SK-N-SH (cell line): Measurements from ENCODE around the gene POU3F1. TPM values are rescaled to one million over a fixed set of nuclear protein-coding genes. Genes with fewer than 3 reads are reported as not detected.

Source experiments
- CTCF ChIA-PET: fragments of 300-600, 350-600 bp; formaldehyde crosslinking; extraction: SDS; loops from one replicate; lab custom pipeline; 2021; lab: Yijun Ruan, JAX
- POLR2A ChIA-PET: fragments of 350-600 bp; sonication (Branson Sonifier 250); formaldehyde crosslinking; extraction: SDS; loops from one replicate; lab custom pipeline; 2020; ENCODE audit warnings: antibody characterized with exemption, inconsistent platforms; lab: Yijun Ruan, JAX
- DNase-seq: peaks from one replicate; pipeline ENCODE4 v3.0.0; 2012
- H2AFZ ChIP-seq: fragments of 200-600 bp; sonication (generic); 2 replicates; pipeline ENCODE4 v1.8.1; 2016; ENCODE audit warnings: antibody characterized with exemption, mild to moderate bottlenecking, low read depth
- H3F3A ChIP-seq: fragments of 200-600 bp; sonication (generic); replicated peaks from 2 replicates; pipeline ENCODE3; 2016; ENCODE audit warnings: antibody characterized with exemption, mild to moderate bottlenecking; ENCODE audit not compliant: insufficient read depth
- H3K27ac ChIP-seq, 2 experiments: fragments of 200-500 bp in 1 of 2; fragments of 200-600 bp in 1 of 2; sonication (Bioruptor generic) in 1 of 2; sonication (generic), shearing (Covaris generic) in 1 of 2; 2 replicates each; pipeline versions ENCODE4 v1.5.1 to v1.6.1; 2014 to 2016; ENCODE audit warnings: low read depth in 2 of 2, inconsistent platforms in 1 of 2, low read length in 1 of 2, mild to moderate bottlenecking in 1 of 2, mixed read lengths in 1 of 2
- H3K27me3 ChIP-seq: fragments of 200-600 bp; sonication (generic), shearing (Covaris generic); 2 replicates; pipeline ENCODE4 v1.6.1; 2016; ENCODE audit warnings: mixed run types; ENCODE audit not compliant: insufficient read depth
- H3K36me3 ChIP-seq, 2 experiments: fragments of 200-500 bp in 1 of 2; fragments of 200-600 bp in 1 of 2; sonication (Bioruptor generic) in 1 of 2; sonication (generic) in 1 of 2; replicated peaks in 1 of 2; 2 replicates each; pipeline versions ENCODE3 to v1.5.1; 2014 to 2016; ENCODE audit warnings: low read length in 1 of 2, mild to moderate bottlenecking in 1 of 2; ENCODE audit not compliant: insufficient read depth in 2 of 2, control insufficient read depth in 1 of 2
- H3K4me1 ChIP-seq, 2 experiments: fragments of 200-500 bp in 1 of 2; fragments of 200-600 bp in 1 of 2; sonication (Bioruptor generic) in 1 of 2; sonication (generic), shearing (Covaris generic) in 1 of 2; 2 replicates each; pipeline versions ENCODE4 v1.5.1 to v1.6.1; 2014 to 2016; ENCODE audit warnings: low read depth in 1 of 2, low read length in 1 of 2, mixed run types in 1 of 2; ENCODE audit not compliant: insufficient read depth in 2 of 2, control insufficient read depth in 1 of 2
- H3K4me2 ChIP-seq: fragments of 200-600 bp; sonication (generic), shearing (Covaris generic); 2 replicates; pipeline ENCODE4 v1.6.1; 2017; ENCODE audit warnings: mixed run types
- H3K4me3 ChIP-seq, 2 experiments: fragments of 200-500 bp in 1 of 2; fragments of 200-600 bp in 1 of 2; sonication (Bioruptor generic) in 1 of 2; sonication (generic), shearing (Covaris generic) in 1 of 2; 2 replicates each; pipeline versions ENCODE4 v1.5.1 to v1.8.1; 2014 to 2016; ENCODE audit warnings: low read depth in 2 of 2, inconsistent platforms in 1 of 2, low read length in 1 of 2, mild to moderate bottlenecking in 1 of 2, mixed read lengths in 1 of 2, moderate library complexity in 1 of 2
- H3K79me2 ChIP-seq: fragments of 200-600 bp; sonication (generic); 2 replicates; pipeline ENCODE4 v1.8.1; 2017; ENCODE audit warnings: mild to moderate bottlenecking; ENCODE audit not compliant: insufficient read depth
- H3K9ac ChIP-seq: fragments of 200-600 bp; sonication (generic); 2 replicates; pipeline ENCODE4 v1.6.1; 2017; ENCODE audit warnings: mixed run types
- H3K9me2 ChIP-seq: fragments of 200-600 bp; sonication (generic); 2 replicates; pipeline ENCODE4 v1.6.1; 2017; ENCODE audit warnings: mixed run types
- H3K9me3 ChIP-seq: fragments of 200-600 bp; sonication (generic); 2 replicates; pipeline ENCODE4 v1.6.1; 2017; ENCODE audit warnings: mixed run types, mild to moderate bottlenecking, moderate library complexity
- H4K20me1 ChIP-seq: fragments of 200-600 bp; sonication (generic); 2 replicates; pipeline ENCODE4 v1.6.1; 2017; ENCODE audit warnings: mild to moderate bottlenecking, mixed run types; ENCODE audit not compliant: insufficient read depth
- MAX ChIP-seq: IDR thresholded peaks from 2 replicates; pipeline ENCODE4 v1.4.0; 2012; ENCODE audit warnings: low read depth
- MXI1 ChIP-seq: IDR thresholded peaks from 2 replicates; pipeline ENCODE4 v1.6.1; 2012; ENCODE audit warnings: mild to moderate bottlenecking, low read depth, low read length, improper control_type of control experiment
- POLR2AphosphoS5 ChIP-seq: IDR thresholded peaks from 2 replicates; pipeline ENCODE4 v1.6.1; 2012; ENCODE audit warnings: low read depth, low read length
- TAF1 ChIP-seq: IDR thresholded peaks from 2 replicates; pipeline ENCODE4 v1.6.1; 2012; ENCODE audit warnings: low read depth, mild to moderate bottlenecking, low read length, moderate library complexity, borderline replicate concordance
- TCF12 ChIP-seq: IDR thresholded peaks from 2 replicates; pipeline ENCODE4 v1.4.0; 2012
- WGBS: methylation state at CpG from one replicate; pipeline ENCODE4 v1.1.6; 2017; ENCODE audit warnings: low lambda C conversion rate; 5-methylcytosine and 5-hydroxymethylcytosine counted together
- polyA plus RNA-seq, 3 experiments: library from polyadenylated mRNA; depleted of rRNA; stranded (reverse); fragments of >200 nt; gene quantifications; 2 replicates each; pipeline ENCODE4 v1.2.3, GENCODE V29; 2012
- TF ChIP-seq, protein P1 (sequence below): IDR thresholded peaks from 2 replicates; pipeline ENCODE4; 2012
- TF ChIP-seq, protein P2 (sequence below): fragments of 150-350 bp; IDR thresholded peaks from 2 replicates; pipeline ENCODE4 v1.6.1; 2017; ENCODE audit warnings: antibody characterized with exemption, low read length, low read depth, borderline replicate concordance

POU3F1 gene
- polyA plus RNA-seq, 1 of the 3 experiments (the other 2 are of a cell fraction): not detected

DNA sequence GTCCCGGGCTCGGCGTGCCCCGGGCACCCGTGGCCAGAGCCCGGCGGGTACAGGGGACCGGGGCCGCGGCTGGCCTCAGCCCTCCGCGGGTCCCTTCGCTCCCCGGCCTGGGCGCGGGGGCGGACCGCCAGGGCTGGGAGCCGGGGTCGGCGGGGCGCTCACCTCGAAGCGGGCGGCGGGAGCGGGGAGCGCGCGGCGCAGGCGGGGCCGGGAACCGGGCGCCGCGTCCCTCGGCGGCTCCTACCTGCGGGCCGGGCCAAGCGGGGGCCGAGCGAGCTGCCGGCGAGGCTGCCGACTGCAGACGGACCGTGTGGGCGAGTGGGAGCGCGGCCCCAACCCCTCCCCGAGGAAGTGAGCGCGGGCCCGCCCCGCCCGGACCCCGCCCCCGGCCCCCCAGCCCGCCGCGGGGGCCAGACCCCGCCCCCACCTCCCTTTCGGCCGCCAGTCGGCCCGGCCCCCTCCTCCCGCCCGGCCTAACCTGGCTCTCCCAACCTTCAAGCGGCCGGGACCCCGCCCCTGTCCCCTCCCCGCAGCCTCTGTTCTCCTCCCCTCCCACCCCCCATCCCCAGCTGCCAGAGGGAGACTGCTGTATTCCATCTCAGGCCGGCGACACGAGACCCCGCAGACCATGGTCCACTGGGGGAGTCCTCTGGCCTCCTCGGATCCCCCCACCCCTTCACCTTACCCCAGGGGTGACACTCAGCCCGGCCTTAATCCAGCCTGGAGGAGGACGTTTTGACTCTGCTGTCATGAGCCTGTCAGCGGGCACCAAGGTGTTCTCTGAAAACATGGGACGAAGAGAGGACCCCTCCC, 41.2 kb downstream of the POU3F1 start, which contains the start of gene FHL3:
FHL3 (minus strand) TSS at position 320 of the 813 bp plus-strand sequence. CDS start 6,102 bp downstream, outside the sequence.
- WGBS: 4% methylated on average over 14 of the region's 83 CpGs

DNA sequence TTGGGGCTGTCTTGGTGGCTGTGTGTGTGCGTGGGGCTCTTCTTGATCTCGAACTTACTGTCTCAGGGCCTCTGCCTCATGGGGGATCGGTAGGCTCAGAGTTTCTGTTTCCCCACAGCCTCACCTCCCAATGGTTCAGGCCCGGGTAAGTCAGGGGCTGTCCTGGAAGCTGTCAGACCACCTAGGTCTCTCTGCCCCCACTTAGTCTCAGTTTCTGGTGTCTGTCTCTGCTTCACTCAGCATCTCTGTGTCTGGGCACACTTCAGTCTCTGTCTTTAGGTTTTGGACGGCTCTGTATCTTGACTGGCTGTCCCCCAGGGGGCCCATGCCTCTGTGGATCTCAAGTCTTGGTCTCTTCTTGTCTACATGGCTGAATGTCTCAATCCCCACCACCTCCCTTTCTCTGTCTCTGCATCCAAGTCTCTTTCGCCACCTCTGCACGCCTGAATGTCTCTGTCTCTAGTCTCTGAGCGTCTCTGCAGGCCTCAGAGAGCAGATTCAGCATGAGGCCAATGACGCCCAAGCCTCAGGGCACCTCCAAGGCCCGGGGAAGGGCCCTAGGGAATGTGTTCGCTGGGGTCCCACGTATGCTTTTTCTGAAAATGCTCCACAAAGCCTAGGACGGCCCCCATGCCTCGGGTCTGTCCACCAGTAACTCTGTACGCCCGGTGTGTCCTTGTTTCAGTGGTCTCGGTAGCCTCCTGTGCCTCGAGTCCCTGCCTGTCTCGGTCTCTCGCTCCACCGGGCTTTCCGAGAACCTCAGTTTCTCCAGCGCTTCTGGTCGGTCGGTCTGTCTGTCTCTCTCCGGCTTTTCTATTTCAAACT, 42.1 kb downstream of the POU3F1 start:
- WGBS: 9% methylated on average over 24 of the region's 26 CpGs
- Histone ChIP-seq H3K4me1 (peaks cover 34 to 40% of the 10 kb centered on the region in 2 experiments), H3K27me3 (no peaks in the 10 kb centered on the region), H3F3A (peaks cover 24% of the 10 kb centered on the region), H4K20me1 (no peaks in the 10 kb centered on the region), H3K36me3 (no peaks in the 10 kb centered on the region), H3K9ac (peak overlapping the region; percentile 75), H3K4me2 (peak overlapping the region; percentile 98), H3K27ac (peak overlapping the region in 1 of 2 experiments; percentile 48; a peak in 1 of 4 replicates), H3K4me3 (peak overlapping the region; percentile 66 to 68), H3K9me3 (no peaks in the 10 kb centered on the region), H3K9me2 (no peaks in the 10 kb centered on the region), H3K79me2 (peaks cover 40% of the 10 kb centered on the region), H2AFZ (no peak overlapping the region; the same call in 1 of the 2 replicates)
- ChIA-PET POLR2A (no interaction called here), CTCF (interaction anchor here (1.4 to 5.2 kb wide), 2 partner anchors 14 to 15 kb away, joined by 4 to 37 read pairs; partner anchors contain the start of gene SF3A3)
- peak; percentile 50 for DNase-seq
- TF ChIP-seq MXI1: peak; percentile 13; the same call in 1 of the 2 replicates
- no peak for TF ChIP-seq MAX
- TF ChIP-seq, all 33 proteins: peak for 1

More for the DNA sequence above, 41.2 kb downstream of the POU3F1 start, which contains the start of gene FHL3:
- Histone ChIP-seq H3K9me2 (no peaks in the 10 kb centered on the region), H3K27me3 (no peaks in the 10 kb centered on the region), H3F3A (peaks cover 17% of the 10 kb centered on the region), H3K9me3 (no peaks in the 10 kb centered on the region), H3K4me1 (peaks cover 24 to 31% of the 10 kb centered on the region in 2 experiments), H3K4me2 (peak within 1 kb of the TSS; percentile 98), H2AFZ (peak within 1 kb of the TSS; percentile 46; the same call in 1 of the 2 replicates), H4K20me1 (no peaks in the 10 kb centered on the region), H3K27ac (peak within 1 kb of the TSS in 1 of 2 experiments; percentile 48; a peak in 1 of 4 replicates), H3K9ac (peak within 1 kb of the TSS; percentile 75), H3K79me2 (peaks cover 39% of the 10 kb centered on the region), H3K36me3 (no peaks in the 10 kb centered on the region), H3K4me3 (peak within 1 kb of the TSS; percentile 66 to 68)
- peak; percentile 51; the same call in 1 of the 2 replicates for TF ChIP-seq TAF1
- TF ChIP-seq POLR2AphosphoS5: 0 out of 2 replicates have a peak, but pooled peaks have one; percentile 38
- TF ChIP-seq MXI1: peak; percentile 6; the same call in 1 of the 2 replicates
- TF ChIP-seq, protein P1, sequence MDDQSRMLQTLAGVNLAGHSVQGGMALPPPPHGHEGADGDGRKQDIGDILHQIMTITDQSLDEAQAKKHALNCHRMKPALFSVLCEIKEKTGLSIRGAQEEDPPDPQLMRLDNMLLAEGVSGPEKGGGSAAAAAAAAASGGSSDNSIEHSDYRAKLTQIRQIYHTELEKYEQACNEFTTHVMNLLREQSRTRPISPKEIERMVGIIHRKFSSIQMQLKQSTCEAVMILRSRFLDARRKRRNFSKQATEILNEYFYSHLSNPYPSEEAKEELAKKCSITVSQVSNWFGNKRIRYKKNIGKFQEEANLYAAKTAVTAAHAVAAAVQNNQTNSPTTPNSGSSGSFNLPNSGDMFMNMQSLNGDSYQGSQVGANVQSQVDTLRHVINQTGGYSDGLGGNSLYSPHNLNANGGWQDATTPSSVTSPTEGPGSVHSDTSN: no peak
- no peak for TF ChIP-seq TCF12
- TF ChIP-seq, protein P2, sequence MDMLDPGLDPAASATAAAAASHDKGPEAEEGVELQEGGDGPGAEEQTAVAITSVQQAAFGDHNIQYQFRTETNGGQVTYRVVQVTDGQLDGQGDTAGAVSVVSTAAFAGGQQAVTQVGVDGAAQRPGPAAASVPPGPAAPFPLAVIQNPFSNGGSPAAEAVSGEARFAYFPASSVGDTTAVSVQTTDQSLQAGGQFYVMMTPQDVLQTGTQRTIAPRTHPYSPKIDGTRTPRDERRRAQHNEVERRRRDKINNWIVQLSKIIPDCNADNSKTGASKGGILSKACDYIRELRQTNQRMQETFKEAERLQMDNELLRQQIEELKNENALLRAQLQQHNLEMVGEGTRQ: no peak
- POLR2A ChIA-PET: no interaction called here
- peak; percentile 90 for DNase-seq
- CTCF ChIA-PET: no interaction called here
